Panc1 (cell line): ENCODE results near the gene PRMT6. TPM values are rescaled to one million over a fixed set of nuclear protein-coding genes. Genes with fewer than 3 reads are reported as not detected.

Experiments used
- total RNA-seq: library from RNA; stranded (reverse); gene quantifications from one replicate; pipeline ENCODE4 v1.2.1, GENCODE V29; 2021; ENCODE audit not compliant: unreplicated experiment

PRMT6 gene
- total RNA-seq, 1 experiment from 2014 or later, result 11.5 TPM

Other genes with a start within 250 kb of the PRMT6 start
- 0.13 TPM for gene NTNG1, start 84.4 kb downstream of the PRMT6 start, total RNA-seq